IMR-90 (cell line): Measurements from ENCODE around the gene MAMLD1. TPM values are rescaled to one million over a fixed set of nuclear protein-coding genes. Genes with fewer than 3 reads are reported as not detected.

ENCODE experiments used
- ATAC-seq: fragments of 200-7000 bp; cut with Tn5 transposase; 2 replicates; pipeline ENCODE4 v1.9.1; 2020; ENCODE audit warnings: low read depth, mild to moderate bottlenecking, moderate library complexity
- BruUV-seq: library from RNA; stranded (reverse); fragments of 400-500 nt; replicated peaks from 2 replicates; lab custom pipeline; 2021; lab: Mats Ljungman, UMichigan
- CTCF ChIA-PET: fragments of 300-600 bp; formaldehyde crosslinking; extraction: SDS; loops from one replicate; lab custom pipeline; 2021; ENCODE audit warnings: antibody characterized with exemption; lab: Yijun Ruan, JAX
- POLR2A ChIA-PET: fragments of 300-600 bp; sonication (Branson Sonifier 250); formaldehyde crosslinking; loops from one replicate; lab custom pipeline; 2022; ENCODE audit warnings: antibody characterized with exemption; ENCODE audit not compliant: unreplicated experiment; lab: Charles Lee
- DNase-seq: peaks from one replicate; pipeline ENCODE4 v3.0.0; 2013
- H2AFZ ChIP-seq: replicated peaks from 2 replicates; pipeline ENCODE3; 2013; ENCODE audit warnings: low read length, mild to moderate bottlenecking; ENCODE audit not compliant: poor library complexity
- H2AK5ac ChIP-seq: 2 replicates; pipeline ENCODE4 v1.6.1; 2013; ENCODE audit warnings: low read depth, low read length, inconsistent platforms
- H2AK9ac ChIP-seq: replicated peaks from 2 replicates; pipeline ENCODE3; 2013; ENCODE audit warnings: mild to moderate bottlenecking, low read depth, low read length, moderate library complexity; ENCODE audit not compliant: poor library complexity
- H2BK120ac ChIP-seq: 2 replicates; pipeline ENCODE4 v1.6.1; 2013; ENCODE audit warnings: low read depth, low read length, inconsistent platforms
- H2BK15ac ChIP-seq: 3 replicates; pipeline ENCODE4 v1.6.1; 2013; ENCODE audit warnings: low read depth, low read length, inconsistent platforms
- H2BK20ac ChIP-seq: 2 replicates; pipeline ENCODE4 v1.6.1; 2013; ENCODE audit warnings: low read depth, mild to moderate bottlenecking, inconsistent platforms, low read length, moderate library complexity
- H2BK5ac ChIP-seq: 2 replicates; pipeline ENCODE4 v1.6.1; 2013; ENCODE audit warnings: mild to moderate bottlenecking, low read depth, low read length, inconsistent platforms; ENCODE audit not compliant: poor library complexity, severe bottlenecking
- H3K14ac ChIP-seq: replicated peaks from 2 replicates; pipeline ENCODE4 v1.6.1; 2013; ENCODE audit warnings: low read depth, low read length, inconsistent platforms
- H3K18ac ChIP-seq: 2 replicates; pipeline ENCODE4 v1.6.1; 2013; ENCODE audit warnings: low read depth, low read length, control low read depth
- H3K23ac ChIP-seq: 2 replicates; pipeline ENCODE4 v1.6.1; 2013; ENCODE audit warnings: low read depth, low read length, inconsistent platforms
- H3K27ac ChIP-seq: 2 replicates; pipeline ENCODE4 v1.5.1; 2013; ENCODE audit warnings: mild to moderate bottlenecking, control low read depth, low read length; ENCODE audit not compliant: insufficient read depth
- H3K27me3 ChIP-seq: 2 replicates; pipeline ENCODE4 v1.6.1; 2013; ENCODE audit warnings: low read length; ENCODE audit not compliant: control insufficient read depth, insufficient read depth
- H3K36me3 ChIP-seq: 2 replicates; pipeline ENCODE4 v1.6.1; 2013; ENCODE audit warnings: low read length, mixed read lengths; ENCODE audit not compliant: control insufficient read depth, insufficient read depth
- H3K4ac ChIP-seq: 2 replicates; pipeline ENCODE4 v1.6.1; 2013; ENCODE audit warnings: low read depth, low read length, inconsistent platforms
- H3K4me1 ChIP-seq: 2 replicates; pipeline ENCODE4 v1.6.1; 2013; ENCODE audit warnings: low read length, mixed read lengths; ENCODE audit not compliant: control insufficient read depth, insufficient read depth
- H3K4me2 ChIP-seq: 2 replicates; pipeline ENCODE4 v1.6.1; 2013; ENCODE audit warnings: low read depth, mild to moderate bottlenecking, control low read depth, low read length, moderate library complexity
- H3K4me3 ChIP-seq: 2 replicates; pipeline ENCODE4 v1.5.1; 2013; ENCODE audit warnings: low read depth, mild to moderate bottlenecking, control low read depth, low read length, moderate library complexity; ENCODE audit not compliant: insufficient read depth
- H3K56ac ChIP-seq: 2 replicates; pipeline ENCODE4 v1.6.1; 2013; ENCODE audit warnings: low read length, inconsistent platforms; ENCODE audit not compliant: insufficient read depth; ENCODE audit errors: extremely low read depth
- H3K79me1 ChIP-seq, 2 experiments: 2 replicates each; pipeline ENCODE4 v1.6.1; 2013; ENCODE audit warnings: low read length in 2 of 2, inconsistent platforms in 1 of 2, low read depth in 1 of 2
- H3K9ac ChIP-seq: 2 replicates; pipeline ENCODE4 v1.6.1; 2013; ENCODE audit warnings: low read depth, low read length, control low read depth
- H3K9me1 ChIP-seq: 2 replicates; pipeline ENCODE4 v1.6.1; 2013; ENCODE audit warnings: low read length, inconsistent platforms; ENCODE audit not compliant: insufficient read depth
- H3K9me3 ChIP-seq: 2 replicates; pipeline ENCODE4 v1.6.1; 2013; ENCODE audit warnings: low read length; ENCODE audit not compliant: control insufficient read depth, insufficient read depth
- H4K20me1 ChIP-seq: 2 replicates; pipeline ENCODE4 v1.6.1; 2013; ENCODE audit warnings: low read length, inconsistent platforms; ENCODE audit not compliant: insufficient read depth
- H4K5ac ChIP-seq: 2 replicates; pipeline ENCODE4 v1.6.1; 2013; ENCODE audit warnings: mild to moderate bottlenecking, low read depth, low read length, control low read depth
- H4K8ac ChIP-seq, 2 experiments: 2 replicates each; pipeline ENCODE4 v1.6.1; 2013; ENCODE audit warnings: low read depth in 2 of 2, low read length in 2 of 2, control low read depth in 1 of 2, inconsistent platforms in 1 of 2
- H4K91ac ChIP-seq: 2 replicates; pipeline ENCODE4 v1.6.1; 2013; ENCODE audit warnings: low read depth, low read length, inconsistent platforms; ENCODE audit not compliant: insufficient read depth
- BHLHE40 ChIP-seq: fragments of 150-350 bp; IDR thresholded peaks from 2 replicates; pipeline ENCODE4 v1.6.1; 2016; ENCODE audit warnings: mild to moderate bottlenecking, low read depth, low read length
- CHD1 ChIP-seq: IDR thresholded peaks from 2 replicates; pipeline ENCODE4 v1.6.1; 2012; ENCODE audit warnings: low read depth, low read length, improper control_type of control experiment
- FOS ChIP-seq: fragments of 150-350 bp; IDR thresholded peaks from 2 replicates; pipeline ENCODE4 v1.6.1; 2016; ENCODE audit warnings: low read depth, low read length
- MAFK ChIP-seq: IDR thresholded peaks from 2 replicates; pipeline ENCODE4 v1.6.1; 2012; ENCODE audit warnings: low read depth, low read length, improper control_type of control experiment
- MXI1 ChIP-seq: IDR thresholded peaks from 2 replicates; pipeline ENCODE4 v1.6.1; 2012; ENCODE audit warnings: low read depth, mild to moderate bottlenecking, low read length, moderate library complexity, borderline replicate concordance
- NFE2L2 ChIP-seq: fragments of 150-350 bp; IDR thresholded peaks from 2 replicates; pipeline ENCODE4 v1.6.1; 2016; ENCODE audit warnings: low read depth, mild to moderate bottlenecking, low read length
- POLR2A ChIP-seq: IDR thresholded peaks from 2 replicates; pipeline ENCODE4 v1.6.1; 2012; ENCODE audit warnings: mild to moderate bottlenecking, low read depth, low read length
- RAD21 ChIP-seq: IDR thresholded peaks from 2 replicates; pipeline ENCODE4 v1.6.1; 2012; ENCODE audit warnings: low read length, improper control_type of control experiment
- RCOR1 ChIP-seq: IDR thresholded peaks from 2 replicates; pipeline ENCODE4 v1.6.1; 2012; ENCODE audit warnings: mild to moderate bottlenecking, low read length, improper control_type of control experiment; ENCODE audit not compliant: insufficient replicate concordance
- RFX5 ChIP-seq: IDR thresholded peaks from 2 replicates; pipeline ENCODE4 v1.8.0; 2012; ENCODE audit warnings: low read depth, mild to moderate bottlenecking, low read length, moderate library complexity
- SMC3 ChIP-seq: fragments of 150-350 bp; IDR thresholded peaks from 2 replicates; pipeline ENCODE4 v1.6.1; 2016; ENCODE audit warnings: low read depth, mild to moderate bottlenecking, antibody characterized with exemption, low read length, moderate library complexity
- WGBS, 2 experiments: methylation state at CpG; one replicate each; pipeline versions ENCODE4 v1.1.5 to v1.1.7; 2013; ENCODE audit warnings: missing lambda C conversion rate in 2 of 2; ENCODE audit not compliant: insufficient read length in 1 of 2; ENCODE audit errors: extremely low coverage in 2 of 2; 5-methylcytosine and 5-hydroxymethylcytosine counted together
- dilution Hi-C: fragments of 300-500 bp; cut with HindIII; formaldehyde crosslinking; loops from one replicate; pipeline ENCODE4 v1.14.3; 2018; ENCODE audit warnings: low sequenced_read_pairs; ENCODE audit not compliant: unreplicated experiment
- in situ Hi-C: fragments of 300-500 bp; cut with MboI; formaldehyde crosslinking; loops from 3 replicates; pipeline ENCODE4 v1.14.3; 2019; ENCODE audit warnings: low sequenced_read_pairs, inconsistent platforms, mixed read lengths
- intact Hi-C: fragments of 100-400 bp; cut with micrococcal nuclease; formaldehyde crosslinking; loops from 2 replicates; pipeline ENCODE4 v1.10.0; 2022
- polyA plus RNA-seq, 3 experiments: library from polyadenylated mRNA; depleted of rRNA; stranded (reverse); fragments of >200 nt; gene quantifications; 2 replicates each; pipeline ENCODE4 v1.2.3, GENCODE V29; 2012; ENCODE audit warnings: low replicate concordance in 1 of 3
- total RNA-seq: library from RNA; depleted of rRNA; stranded (reverse); fragments of >200 nt; gene quantifications from 2 replicates; pipeline ENCODE4 v1.2.3, GENCODE V29; 2012
- TF ChIP-seq, protein P1 (sequence below): fragments of 150-350 bp; IDR thresholded peaks from 2 replicates; pipeline ENCODE4 v1.6.1; 2017; ENCODE audit warnings: mild to moderate bottlenecking, antibody characterized with exemption, low read length, low read depth
- TF ChIP-seq, protein P2 (sequence below): conservative IDR thresholded peaks from 2 replicates; pipeline ENCODE4 v1.5.1; 2012; ENCODE audit warnings: mild to moderate bottlenecking, low read depth, low read length, improper control_type of control experiment
- TF ChIP-seq, protein P3 (sequence below): fragments of 150-350 bp; IDR thresholded peaks from 2 replicates; pipeline ENCODE4 v1.6.1; 2016; ENCODE audit warnings: low read depth, mild to moderate bottlenecking, low read length, moderate library complexity, borderline replicate concordance

MAMLD1 gene
- total and polyA plus RNA-seq, 2 of the 4 experiments (the other 2 are of a cell fraction), result 1.4 to 11.0 TPM

DNA sequence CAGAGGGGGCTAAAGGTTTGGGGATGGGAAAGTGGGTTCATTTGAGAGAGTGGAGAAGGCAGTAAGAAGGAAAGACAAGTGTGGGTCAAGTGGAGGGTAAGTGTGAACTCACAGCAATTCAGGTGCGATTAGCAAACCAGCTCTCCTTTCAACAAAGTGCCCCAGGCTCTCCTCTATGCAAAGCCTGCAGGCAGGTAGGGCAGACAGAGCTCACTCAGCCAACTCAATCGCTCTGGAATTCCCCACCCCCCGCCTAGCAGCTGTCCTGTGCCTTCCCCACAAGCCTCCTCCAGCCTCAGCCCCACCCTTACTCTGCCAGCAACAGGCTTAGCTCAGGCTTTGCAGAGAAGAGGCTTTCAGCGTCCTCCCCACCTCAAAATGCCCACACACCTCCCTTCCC, 14.8 kb upstream of the MAMLD1 start:
- no peak for DNase-seq
- no peak for ATAC-seq

More for the DNA sequence above, 14.8 kb upstream of the MAMLD1 start:
- Histone ChIP-seq H3K27me3 (peaks cover 13% of the 10 kb centered on the region), H4K20me1 (no peaks in the 10 kb centered on the region), H3K9me1 (no peaks in the 10 kb centered on the region), H2AK5ac (0 out of 2 replicates have a peak overlapping the region, but pooled peaks have one; percentile 9), H3K27ac (no peak overlapping the region), H3K4me3 (no peak overlapping the region), H4K5ac (no peak overlapping the region), H4K91ac (no peak overlapping the region), H3K4me1 (peaks cover 3% of the 10 kb centered on the region; the same call in 1 of the 2 replicates), H2BK120ac (no peak overlapping the region), H3K9me3 (no peaks in the 10 kb centered on the region), H3K4ac (no peak overlapping the region), H3K14ac (no peak overlapping the region), H4K8ac (no peak overlapping the region), H2BK15ac (no peak overlapping the region), H2AFZ (no peak overlapping the region), H3K79me1 (no peaks in the 10 kb centered on the region), H3K56ac (no peak overlapping the region), H2BK20ac (no peak overlapping the region), H3K23ac (no peak overlapping the region), H2BK5ac (no peak overlapping the region), H3K4me2 (no peak overlapping the region), H2AK9ac (no peak overlapping the region), H3K36me3 (no peaks in the 10 kb centered on the region), H3K18ac (no peak overlapping the region), H3K9ac (no peak overlapping the region)
- BruUV-seq, result no TSS peak
- dilution Hi-C loops, result no loop called here
- CTCF ChIA-PET, result no interaction called here
- TF ChIP-seq, protein P1, sequence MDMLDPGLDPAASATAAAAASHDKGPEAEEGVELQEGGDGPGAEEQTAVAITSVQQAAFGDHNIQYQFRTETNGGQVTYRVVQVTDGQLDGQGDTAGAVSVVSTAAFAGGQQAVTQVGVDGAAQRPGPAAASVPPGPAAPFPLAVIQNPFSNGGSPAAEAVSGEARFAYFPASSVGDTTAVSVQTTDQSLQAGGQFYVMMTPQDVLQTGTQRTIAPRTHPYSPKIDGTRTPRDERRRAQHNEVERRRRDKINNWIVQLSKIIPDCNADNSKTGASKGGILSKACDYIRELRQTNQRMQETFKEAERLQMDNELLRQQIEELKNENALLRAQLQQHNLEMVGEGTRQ, result no peak
- TF ChIP-seq RCOR1 (no peak), MXI1 (no peak), FOS (no peak), RFX5 (no peak), MAFK (no peak), BHLHE40 (no peak), RAD21 (no peak), POLR2A (no peak), SMC3 (no peak), CHD1 (no peak), NFE2L2 (no peak)
- TF ChIP-seq, protein P2, sequence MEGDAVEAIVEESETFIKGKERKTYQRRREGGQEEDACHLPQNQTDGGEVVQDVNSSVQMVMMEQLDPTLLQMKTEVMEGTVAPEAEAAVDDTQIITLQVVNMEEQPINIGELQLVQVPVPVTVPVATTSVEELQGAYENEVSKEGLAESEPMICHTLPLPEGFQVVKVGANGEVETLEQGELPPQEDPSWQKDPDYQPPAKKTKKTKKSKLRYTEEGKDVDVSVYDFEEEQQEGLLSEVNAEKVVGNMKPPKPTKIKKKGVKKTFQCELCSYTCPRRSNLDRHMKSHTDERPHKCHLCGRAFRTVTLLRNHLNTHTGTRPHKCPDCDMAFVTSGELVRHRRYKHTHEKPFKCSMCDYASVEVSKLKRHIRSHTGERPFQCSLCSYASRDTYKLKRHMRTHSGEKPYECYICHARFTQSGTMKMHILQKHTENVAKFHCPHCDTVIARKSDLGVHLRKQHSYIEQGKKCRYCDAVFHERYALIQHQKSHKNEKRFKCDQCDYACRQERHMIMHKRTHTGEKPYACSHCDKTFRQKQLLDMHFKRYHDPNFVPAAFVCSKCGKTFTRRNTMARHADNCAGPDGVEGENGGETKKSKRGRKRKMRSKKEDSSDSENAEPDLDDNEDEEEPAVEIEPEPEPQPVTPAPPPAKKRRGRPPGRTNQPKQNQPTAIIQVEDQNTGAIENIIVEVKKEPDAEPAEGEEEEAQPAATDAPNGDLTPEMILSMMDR, result no peak
- TF ChIP-seq, protein P3, sequence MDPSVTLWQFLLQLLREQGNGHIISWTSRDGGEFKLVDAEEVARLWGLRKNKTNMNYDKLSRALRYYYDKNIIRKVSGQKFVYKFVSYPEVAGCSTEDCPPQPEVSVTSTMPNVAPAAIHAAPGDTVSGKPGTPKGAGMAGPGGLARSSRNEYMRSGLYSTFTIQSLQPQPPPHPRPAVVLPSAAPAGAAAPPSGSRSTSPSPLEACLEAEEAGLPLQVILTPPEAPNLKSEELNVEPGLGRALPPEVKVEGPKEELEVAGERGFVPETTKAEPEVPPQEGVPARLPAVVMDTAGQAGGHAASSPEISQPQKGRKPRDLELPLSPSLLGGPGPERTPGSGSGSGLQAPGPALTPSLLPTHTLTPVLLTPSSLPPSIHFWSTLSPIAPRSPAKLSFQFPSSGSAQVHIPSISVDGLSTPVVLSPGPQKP, result no peak
- intact Hi-C loops, result no loop called here
- in situ Hi-C loops, result no loop called here
- POLR2A ChIA-PET, result no interaction called here
- WGBS, 2 experiments, result 14% methylated on average over 2 of the region's 4 CpGs; no CpG with 5 or more reads in 1 of the 2 experiments
